ENCODE data around the gene NUDT15.

DNA sequence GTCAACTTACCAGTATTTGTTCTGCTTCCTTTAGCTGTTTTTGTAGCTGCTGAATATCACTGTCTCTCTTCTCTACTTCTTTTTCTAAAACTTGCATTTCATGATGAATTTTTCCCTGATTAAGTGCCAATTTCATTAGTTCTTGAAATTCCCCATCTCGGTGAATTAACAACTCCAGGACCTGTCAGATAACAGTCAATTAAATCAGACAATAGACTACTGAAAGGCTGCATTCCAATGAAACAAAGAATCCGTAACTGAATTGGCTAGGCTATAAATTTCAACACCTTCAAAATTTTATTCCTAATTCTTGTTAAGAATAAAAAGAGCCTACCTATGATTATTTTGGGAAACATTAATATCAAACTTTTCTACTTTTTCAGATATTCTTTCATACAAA, 48.7 kb downstream of the NUDT15 start:
- TF ChIP-seq POLR2A (IDR thresholded peaks at IDR 0.05): no peak
- TF ChIP-seq, protein P1, sequence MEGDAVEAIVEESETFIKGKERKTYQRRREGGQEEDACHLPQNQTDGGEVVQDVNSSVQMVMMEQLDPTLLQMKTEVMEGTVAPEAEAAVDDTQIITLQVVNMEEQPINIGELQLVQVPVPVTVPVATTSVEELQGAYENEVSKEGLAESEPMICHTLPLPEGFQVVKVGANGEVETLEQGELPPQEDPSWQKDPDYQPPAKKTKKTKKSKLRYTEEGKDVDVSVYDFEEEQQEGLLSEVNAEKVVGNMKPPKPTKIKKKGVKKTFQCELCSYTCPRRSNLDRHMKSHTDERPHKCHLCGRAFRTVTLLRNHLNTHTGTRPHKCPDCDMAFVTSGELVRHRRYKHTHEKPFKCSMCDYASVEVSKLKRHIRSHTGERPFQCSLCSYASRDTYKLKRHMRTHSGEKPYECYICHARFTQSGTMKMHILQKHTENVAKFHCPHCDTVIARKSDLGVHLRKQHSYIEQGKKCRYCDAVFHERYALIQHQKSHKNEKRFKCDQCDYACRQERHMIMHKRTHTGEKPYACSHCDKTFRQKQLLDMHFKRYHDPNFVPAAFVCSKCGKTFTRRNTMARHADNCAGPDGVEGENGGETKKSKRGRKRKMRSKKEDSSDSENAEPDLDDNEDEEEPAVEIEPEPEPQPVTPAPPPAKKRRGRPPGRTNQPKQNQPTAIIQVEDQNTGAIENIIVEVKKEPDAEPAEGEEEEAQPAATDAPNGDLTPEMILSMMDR (IDR thresholded peaks at IDR 0.05): no peak
- TF ChIP-seq POLR2AphosphoS5 (IDR thresholded peaks at IDR 0.05): no peak
- no peak for TF ChIP-seq EP300 (IDR thresholded peaks at IDR 0.05)
